Posterior vena cava (tissue), 2 donors: Measurements from ENCODE around the gene TGFB1I1. TPM values are rescaled to one million over a fixed set of nuclear protein-coding genes. Genes with fewer than 3 reads are reported as not detected.
A peak's percentile ranks its signal among the peaks of the same experiment; 100 is the strongest.
"Not testable (repeated sequence)": the region's sequence is repeated elsewhere in the genome, so short reads cannot be mapped to it uniquely, and the experiment has no call there.

Experiments
- DNase-seq: peaks from one replicate; pipeline ENCODE4 v3.0.0-alpha.2; 2020; ENCODE audit warnings: low spot score
- intact Hi-C, 2 donors: fragments of 100-400 bp; cut with DNase I; formaldehyde crosslinking; loops; one replicate each; pipeline versions ENCODE4 v1.14.1 to v1.14.2; 2022 to 2023
- long read RNA-seq, 2 donors: library from polyadenylated mRNA; unstranded; transcript quantifications; one replicate each; pipeline ENCODE4 v2.0.0, GENCODE V29; 2020 to 2021
- total RNA-seq, 2 donors: library from RNA; stranded (reverse); fragmentation: NEBNext Ultra II Directional; extraction: Animal tissue kit (Norgen Biotek cat#: 25700); gene quantifications; one replicate each; pipeline ENCODE4 v1.2.1, GENCODE V29; 2021
- donor health status: DM: yes; HTN: yes; CAD: no.
- donor health status: DM: yes; HTN: yes; CAD: no.

TGFB1I1 gene
- 100 to 1,000 TPM; 232 to 239 TPM for total RNA-seq
- long read RNA-seq, donor 1, transcript TGFB1I1-203 (11 exons, 1,898 nt), result major isoform, 234 of 305 reads
- long read RNA-seq, donor 1, transcript TGFB1I1-214 (10 exons, 1,770 nt), result minor isoform, 20 of 305 reads
- long read RNA-seq, donor 1, partial matches to known transcripts, result 35 of 305 reads
- long read RNA-seq, donor 1, other reads (novel, unspliced or antisense), result 16 of 305 reads
- long read RNA-seq, donor 2, transcript TGFB1I1-203 (11 exons, 1,898 nt), result major isoform, 1,867 of 2,369 reads
- long read RNA-seq, donor 2, transcript TGFB1I1-201 (11 exons, 1,773 nt), result minor isoform, 32 of 2,369 reads
- long read RNA-seq, donor 2, transcript TGFB1I1-214 (10 exons, 1,770 nt), result minor isoform, 184 of 2,369 reads
- long read RNA-seq, donor 2, partial matches to known transcripts, result 136 of 2,369 reads
- long read RNA-seq, donor 2, other reads (novel, unspliced or antisense), result 147 of 2,369 reads

DNA sequence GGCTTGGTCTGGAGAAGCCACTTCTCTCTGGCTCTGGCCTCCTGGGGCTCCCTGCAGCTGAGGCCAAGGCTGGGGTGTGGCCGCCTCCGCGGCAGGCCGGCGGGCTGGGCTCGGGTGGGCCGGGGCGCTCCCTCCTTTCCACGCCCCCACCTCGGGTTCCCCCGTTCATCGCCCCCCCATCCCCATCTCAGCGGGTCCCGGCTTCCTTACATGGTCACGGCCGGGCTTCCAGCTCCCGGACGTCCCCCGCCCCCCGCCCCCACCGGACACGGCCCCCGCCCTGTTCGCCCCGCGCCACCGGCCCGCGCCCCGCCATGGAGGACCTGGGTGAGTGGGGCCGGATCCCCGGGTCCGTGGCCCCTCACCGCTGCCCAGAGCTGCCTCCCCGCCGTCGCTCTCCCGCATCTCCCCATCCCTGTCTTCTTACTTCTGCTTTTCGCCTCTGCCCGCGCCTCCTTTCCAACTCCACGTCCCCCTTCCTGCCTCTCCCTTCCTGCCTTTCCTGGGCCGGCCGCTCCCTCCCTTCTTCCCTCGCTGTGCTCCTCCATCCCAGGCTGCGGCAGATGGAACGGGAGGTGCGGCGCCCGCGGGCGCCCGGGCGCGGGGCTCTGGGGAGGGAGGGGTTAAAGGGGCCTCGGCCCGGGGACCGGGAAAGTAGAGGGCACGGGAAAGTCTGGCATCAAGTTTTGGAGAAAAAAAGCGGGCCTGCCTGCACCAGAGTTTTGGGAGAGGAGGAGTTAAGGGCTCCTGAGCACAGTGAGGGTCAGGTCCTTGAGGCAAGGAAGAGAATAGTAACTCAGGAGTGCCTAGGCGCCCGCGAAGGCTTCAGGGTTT lies at the start of gene TGFB1I1:
Gene TGFB1I1, plus strand, starts transcription at position 278 of the 834 bp plus-strand sequence. Its CDS starts 37 bp downstream, at position 315.
- intact Hi-C loops, result no loop called here
- peak; percentile 93 for DNase-seq

DNA sequence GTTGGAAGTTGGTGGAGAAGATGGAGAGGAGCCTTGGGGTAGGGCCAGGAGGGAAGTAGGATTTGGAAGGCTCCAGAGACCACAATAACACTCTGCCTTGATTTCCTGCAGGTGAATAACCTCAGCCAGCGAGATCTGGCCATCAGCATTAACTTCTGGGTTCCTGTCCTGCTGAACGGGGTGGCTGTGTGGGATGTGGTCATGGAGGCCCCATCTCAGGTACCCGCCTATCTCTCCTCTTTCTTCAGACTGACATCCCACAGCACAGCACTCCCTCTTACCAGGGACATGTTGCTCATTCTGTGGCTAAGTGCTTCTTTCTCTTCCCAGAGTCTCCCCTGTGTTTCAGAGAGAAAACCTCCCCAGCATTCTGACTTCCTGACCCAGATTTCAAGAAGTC lies 48.7 kb upstream of the TGFB1I1 start:
- intact Hi-C loops, result no loop called here

DNA sequence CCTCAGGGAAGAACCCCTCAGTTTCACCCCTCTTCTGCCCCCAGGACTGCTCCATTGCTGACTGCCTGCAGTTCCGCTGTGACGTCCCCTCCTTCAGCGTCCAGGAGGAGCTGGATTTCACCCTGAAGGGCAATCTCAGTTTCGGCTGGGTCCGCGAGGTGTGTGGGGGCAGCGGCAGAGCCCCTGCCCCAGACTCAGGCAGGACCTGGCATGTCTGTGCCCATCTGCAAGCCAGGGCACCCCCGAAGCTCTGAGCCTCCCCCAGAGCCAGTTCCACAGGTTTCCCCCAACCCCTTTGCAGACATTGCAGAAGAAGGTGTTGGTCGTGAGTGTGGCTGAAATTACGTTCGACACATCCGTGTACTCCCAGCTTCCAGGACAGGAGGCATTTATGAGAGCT lies 48.2 kb upstream of the TGFB1I1 start:
- DNase-seq, result no peak
- intact Hi-C loops, result no loop called here

More for the DNA sequence above, 48.7 kb upstream of the TGFB1I1 start:
- no peak for DNase-seq

DNA sequence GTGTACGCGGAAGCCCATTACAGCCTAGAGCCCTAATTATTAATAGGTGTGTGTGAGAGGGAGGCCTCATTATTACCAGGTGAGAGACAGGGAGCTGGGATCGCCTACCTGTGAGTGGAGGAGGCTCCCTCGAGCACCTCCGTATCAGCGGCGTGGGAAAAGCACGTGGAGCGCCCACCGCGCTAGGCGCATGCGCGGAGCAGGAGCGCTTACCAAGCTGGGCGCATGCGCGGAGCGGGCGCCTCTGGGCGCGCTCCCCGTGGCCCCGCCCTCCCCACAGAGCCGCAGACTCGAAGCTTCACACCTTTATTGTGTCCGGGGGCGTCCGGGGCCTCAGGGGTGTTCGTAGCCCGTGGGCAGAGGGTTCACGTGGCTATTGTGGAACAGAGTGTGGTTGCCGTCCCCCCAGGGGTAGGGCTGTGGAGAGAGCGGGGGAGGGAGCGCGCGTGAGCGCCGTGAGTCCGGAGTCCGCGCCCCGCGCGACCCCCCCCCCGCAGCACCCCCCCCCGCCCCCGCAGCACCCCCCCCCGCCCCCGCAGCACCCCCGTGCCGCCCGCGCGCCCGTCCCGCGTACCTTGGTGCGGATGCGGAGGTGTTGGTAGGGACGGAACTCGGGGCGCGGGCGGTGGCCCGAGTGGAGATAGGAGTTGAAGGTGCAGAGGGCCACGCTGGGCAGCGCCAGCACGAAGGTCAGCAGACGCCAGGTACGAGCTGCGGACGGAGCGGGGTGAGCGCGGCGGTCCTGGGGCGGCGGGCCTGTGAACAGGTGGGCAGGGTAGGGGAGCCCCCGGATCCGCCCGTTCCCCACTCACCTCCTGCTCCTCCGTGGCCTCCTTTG lies 44.3 kb upstream of the TGFB1I1 start:
- DNase-seq, result peak; percentile 87
- intact Hi-C loops, result no loop called here

DNA sequence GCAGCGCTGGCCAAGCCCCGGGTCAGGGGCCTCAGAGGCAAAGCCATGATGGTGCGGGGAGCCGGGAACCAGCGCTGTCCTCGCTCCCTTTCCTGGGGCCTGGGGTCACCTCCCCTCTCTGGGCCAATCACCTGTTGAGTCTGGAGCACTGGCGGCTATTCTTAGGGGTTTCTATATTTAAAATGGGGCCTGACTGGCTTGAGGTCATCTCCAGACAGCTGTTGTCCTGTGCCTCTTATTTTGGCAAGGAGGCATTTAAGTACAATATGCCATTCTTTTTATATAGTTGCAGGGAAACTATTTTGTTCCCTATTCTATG lies 43.7 kb upstream of the TGFB1I1 start, which contains the start of gene COX6A2:
Gene COX6A2, minus strand, starts transcription at position 82 of the 319 bp plus-strand sequence. Its CDS starts 35 bp downstream, at position 47.
- intact Hi-C loops, result no loop called here
- no peak for DNase-seq

DNA sequence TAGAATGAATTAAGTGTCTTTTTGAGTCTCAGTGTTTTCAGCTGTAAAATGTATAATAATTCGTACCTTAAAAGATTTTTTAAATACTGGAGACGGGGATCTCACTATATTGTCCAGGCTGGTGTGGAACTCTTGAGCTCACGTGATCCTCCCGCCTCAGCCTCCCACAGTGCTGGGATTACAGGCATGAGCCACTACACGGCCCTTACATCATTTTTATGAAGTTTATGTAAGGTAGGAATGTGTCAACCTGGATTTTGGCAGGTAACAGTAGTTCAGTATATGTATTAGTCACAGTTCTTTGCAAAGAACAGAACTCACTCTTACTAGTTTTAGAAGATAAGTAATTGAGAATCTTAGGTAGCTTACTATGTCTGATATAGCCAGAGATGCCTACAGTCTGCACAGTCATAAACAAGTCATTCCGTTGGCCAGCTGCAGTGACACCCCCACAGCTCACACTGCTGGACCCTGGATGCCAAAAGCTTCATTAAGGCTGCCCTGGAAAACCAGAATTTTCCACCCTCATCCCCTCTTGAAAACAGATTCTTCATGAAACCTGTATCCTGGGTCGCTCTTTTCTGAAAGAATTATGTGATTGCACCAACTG lies 43.2 kb upstream of the TGFB1I1 start:
- intact Hi-C loops, result no loop called here

DNA sequence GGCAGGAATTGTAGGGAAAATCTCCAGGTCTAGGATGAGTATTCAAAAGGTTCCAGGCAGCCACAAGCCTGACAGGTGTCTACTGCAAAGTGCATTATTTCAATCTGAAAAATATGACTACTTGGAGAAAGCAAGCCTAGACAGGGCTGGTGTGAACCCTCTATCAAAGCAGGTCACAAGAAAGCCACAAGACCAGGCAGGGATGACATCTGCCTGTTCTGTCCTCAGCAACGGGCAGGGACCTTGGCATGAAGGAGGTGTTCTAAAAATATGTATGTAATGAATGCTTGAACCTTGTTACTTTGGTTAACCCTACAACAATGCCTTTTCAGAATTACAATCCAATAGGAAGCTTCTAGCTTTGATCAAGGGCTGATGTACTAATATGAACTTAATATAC lies 42.6 kb upstream of the TGFB1I1 start:
- intact Hi-C loops, result no loop called here
- no peak for DNase-seq

More for the DNA sequence above, 43.2 kb upstream of the TGFB1I1 start:
- DNase-seq, result no peak

DNA sequence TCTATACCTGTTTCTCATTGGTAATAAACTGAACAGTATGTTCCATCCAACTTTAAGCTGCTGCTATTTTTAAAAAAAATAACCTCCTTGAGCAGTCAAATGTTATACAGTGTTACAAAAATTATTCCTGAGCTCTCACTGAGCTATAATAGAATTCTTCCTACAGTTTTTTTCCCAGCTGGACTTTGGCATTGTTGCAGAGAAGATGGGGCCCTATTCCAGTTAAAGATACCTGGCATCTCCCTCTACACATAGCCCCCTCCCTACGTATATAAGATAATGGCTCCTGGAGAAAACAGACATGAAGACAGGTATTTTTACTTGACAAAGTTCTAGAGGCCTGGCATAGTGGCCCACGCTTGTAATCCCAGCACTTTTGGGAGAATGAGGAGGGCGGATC lies 42.2 kb upstream of the TGFB1I1 start:
- no peak for DNase-seq
- intact Hi-C loops, result no loop called here

DNA sequence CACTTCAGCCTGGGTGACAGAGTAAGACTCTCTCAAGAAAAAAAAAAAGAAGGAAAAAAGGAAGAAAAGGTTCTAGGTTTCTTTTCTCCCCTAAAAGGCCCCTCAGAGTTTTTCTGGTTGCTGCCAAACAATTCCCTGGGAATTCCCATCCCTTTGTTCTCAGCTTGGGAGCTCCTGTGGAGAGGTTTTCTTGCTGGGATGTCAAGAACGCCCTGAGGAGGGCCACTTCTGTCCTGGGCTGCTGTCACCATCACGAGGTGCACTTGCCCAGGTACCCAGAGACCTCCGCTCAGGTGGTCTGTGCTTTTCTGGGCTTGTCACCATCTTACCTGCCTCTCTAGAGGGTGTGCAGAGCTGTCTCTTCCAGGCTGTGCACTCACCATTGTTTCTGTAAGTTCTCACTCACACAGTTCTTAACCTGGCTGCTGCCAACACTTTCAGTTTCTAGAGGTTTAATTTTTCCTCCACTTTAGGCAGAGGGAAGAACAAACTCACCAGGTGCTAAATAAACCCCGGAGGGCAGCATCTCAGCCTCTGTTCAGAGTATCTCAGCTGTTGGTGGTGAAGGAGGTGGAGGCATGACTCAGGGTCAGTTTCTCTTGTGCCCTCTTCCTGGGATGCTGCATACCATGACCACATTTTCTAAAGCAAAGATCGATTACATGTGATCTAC lies 41.4 kb upstream of the TGFB1I1 start:
- DNase-seq, result no peak
- intact Hi-C loops, result no loop called here

DNA sequence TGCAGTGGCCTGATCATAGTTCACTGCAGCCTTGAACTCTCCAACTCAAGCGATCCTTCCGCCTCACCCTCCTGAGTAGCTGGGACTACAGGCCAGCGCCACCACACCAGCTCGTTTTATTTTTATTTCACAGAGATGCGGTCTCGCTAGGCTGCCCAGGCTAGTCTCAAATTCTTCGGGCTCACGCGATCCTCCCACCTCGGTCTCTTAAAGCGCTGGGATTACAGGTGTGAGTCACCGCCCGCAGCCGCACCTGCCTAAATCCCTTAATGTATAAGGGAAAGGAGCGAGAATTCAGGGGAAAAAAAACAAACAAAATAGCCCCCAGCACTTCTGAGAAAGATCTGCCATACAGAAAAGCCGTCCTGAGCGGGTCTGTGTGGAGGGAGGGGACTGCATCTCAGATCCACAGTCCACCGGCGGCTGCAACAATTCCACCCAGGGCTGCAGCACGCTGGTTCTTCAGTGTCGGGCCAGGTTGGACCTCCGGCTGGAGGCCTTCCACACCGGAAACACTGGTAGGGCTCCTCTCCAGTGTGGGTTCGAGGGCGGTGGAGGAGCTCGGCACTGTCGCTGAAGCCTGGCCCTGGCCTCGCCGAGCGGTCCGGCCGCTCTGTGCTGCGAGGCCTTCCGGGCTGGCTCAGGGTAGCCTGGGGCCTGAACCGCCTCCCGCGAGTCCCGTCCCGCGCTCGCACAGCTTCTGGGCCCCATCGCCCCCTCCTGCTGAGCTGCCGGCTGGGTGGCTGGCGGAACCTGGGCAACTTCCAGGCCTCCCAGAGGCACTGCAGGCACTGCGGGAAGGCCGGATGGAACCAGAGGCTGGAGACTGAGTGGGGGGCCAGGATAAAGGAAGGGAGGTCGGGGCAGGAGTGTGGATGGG lies 36.4 kb upstream of the TGFB1I1 start:
- DNase-seq, result peak; percentile 69

DNA sequence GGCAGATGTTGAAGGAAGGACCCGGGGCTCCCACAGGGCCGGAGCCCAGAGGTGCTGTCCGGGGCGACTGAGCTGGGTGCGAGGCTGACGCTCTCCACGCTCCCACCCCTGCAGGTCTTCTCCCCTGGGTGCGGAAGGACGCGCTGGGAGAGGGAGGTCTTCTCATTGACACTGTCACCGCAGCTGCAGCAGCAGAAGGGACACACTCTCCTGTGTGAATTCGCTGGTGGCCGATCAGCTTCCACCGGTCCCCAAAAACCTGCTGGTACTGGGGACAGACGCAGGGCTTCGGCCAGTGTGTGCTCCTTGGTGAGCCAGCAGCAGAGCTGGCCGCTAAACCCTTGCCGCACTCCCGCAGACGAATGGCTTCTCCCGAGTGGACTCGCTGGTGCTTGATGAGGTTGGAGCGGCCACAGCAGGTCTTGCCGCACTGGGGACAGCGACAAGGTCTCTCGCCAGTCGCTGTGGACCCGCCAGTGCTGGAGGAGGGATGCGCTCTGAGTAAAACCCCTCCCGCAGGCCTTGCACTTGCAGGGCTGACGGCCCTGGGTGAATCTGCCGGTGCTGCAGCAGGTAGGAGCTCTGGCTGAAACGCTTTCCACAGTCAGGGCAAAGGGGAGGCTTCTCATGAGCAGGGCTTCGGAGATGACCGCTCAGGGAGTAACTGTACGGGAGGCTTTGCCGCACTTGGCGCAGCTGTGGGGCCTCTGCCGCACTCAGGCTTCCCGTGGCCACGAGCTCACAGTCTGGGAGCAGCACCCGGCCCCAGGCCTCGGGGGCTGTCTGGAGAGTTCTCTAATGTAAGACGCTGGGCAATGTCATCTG lies 35.5 kb upstream of the TGFB1I1 start:
- intact Hi-C loops, result no loop called here
- DNase-seq, result peak; percentile 76

More for the DNA sequence above, 36.4 kb upstream of the TGFB1I1 start:
- intact Hi-C loops, result no loop called here

DNA sequence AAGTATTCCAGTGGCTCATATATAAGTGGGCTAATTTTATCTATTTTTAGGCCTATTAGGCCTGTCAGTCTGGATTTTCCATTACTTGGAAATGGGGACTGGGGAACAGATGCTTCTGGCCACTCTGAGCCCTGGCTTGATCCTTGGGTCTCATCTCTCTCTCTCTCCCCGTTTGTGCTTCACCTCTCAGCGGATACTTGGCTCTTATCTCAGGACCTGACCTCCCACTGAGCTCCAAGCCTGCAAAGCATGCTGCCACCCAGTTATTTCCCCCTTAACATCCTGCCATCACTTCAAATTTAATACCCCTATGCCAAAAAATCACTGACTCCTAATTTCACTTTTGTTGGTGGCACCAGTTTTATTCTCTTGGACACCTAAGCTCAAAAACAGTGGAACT lies 33.5 kb upstream of the TGFB1I1 start:
- intact Hi-C loops, result no loop called here
- DNase-seq, result no peak

DNA sequence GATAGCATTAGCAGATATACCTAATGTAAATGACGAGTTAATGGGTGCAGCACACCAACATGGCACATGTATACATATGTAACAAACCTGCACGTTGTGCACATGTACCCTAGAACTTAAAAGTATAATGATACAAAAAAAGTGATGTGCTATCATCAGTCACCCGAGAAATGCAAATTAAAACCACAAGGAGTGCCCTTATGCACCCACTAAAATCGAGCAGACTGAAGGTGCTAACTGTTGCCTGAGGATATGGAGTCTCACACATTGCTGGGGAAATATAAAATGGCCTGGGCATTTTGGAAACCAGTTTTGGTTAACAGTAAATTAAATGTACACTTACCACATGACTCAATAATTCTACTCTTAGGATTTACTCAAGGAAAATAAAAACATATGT lies 32.9 kb upstream of the TGFB1I1 start:
- intact Hi-C loops, DNase-seq: not testable (repeated sequence)

DNA sequence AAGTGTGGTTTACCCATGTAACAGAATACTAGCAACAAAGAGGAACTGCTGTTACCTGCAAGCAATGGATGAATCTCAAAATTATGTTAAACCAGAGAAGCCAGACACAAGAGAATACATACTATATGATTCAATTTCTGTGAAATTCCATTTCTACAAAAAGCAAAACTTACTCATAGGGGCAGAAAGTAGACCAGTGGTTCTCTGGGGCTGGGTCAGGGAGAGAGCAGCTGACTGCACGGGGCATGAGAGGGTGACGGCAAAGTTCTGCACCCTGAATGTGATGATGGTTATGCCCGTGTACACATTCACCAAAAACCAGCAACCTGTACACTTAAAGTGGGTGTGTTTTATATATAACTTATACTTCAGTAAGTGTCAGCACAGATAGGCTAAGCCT lies 32.4 kb upstream of the TGFB1I1 start:
- intact Hi-C loops, result no loop called here
- DNase-seq, result peak; percentile 16

DNA sequence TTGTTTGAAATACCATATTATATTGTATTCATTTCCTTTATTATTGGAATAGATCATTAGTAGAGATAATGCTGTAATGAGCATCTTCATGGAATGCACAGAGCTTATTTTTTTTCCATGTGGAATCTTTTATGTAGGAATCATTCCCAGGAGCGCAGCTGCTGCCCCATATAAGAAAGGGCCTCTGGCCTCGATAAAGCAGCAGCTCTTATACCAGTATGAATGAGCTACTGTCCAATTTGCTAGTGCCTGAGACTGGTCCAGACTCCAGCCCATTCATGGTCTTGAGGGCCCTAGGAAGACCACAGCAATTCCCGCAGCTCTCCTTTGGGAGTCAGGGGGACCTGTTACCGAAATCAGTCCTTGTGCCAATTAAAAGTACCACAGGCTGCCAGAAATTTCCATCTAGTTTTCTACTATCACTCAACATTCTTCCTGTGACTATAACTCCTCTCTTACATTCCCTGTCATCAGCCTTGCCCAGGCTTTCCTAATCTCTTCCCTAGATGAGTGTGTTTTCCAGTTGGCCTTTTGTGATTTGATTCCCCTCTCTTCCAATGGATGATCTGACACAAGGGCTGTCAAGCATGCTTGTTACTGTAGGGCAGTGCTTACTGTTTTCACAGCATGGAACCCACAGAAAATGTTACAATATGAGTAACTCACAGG lies 31.3 kb upstream of the TGFB1I1 start:
- DNase-seq, result no peak

DNA sequence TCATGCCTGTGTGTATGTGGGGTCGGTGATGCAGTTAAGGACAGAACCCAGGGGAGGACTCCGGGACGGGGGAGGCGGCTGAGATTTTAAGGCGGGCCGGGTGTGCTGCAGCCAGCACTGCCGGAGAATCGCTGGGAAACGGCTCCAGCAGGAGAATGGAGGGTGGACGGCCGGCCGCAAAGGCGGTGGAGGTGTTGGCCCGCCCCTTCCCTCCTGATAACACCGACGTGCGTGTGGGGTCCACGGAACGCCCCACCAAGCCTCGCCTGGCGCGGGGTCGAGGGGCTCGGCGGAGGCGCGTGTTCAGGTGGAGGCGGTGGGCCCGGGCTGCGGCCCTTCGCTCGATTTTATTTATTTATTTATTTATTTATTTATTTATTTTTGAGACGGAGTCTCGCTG lies 30.0 kb upstream of the TGFB1I1 start:
- DNase-seq, result no peak
- intact Hi-C loops, result loop anchor here (10.0 kb wide), 2 partner anchors 257 to 267 kb away; partner anchors contain the start of gene FUS (in 1 of the 2)

More for the DNA sequence above, 31.3 kb upstream of the TGFB1I1 start:
- intact Hi-C loops, result loop anchor here (10.0 kb wide), 2 partner anchors 256 to 266 kb away; partner anchors contain the start of gene FUS (in 1 of the 2)
